Raji (cell line): ENCODE data around the gene CLDN6.
A peak's percentile ranks its signal among the peaks of the same experiment; 100 is the strongest.

Experiments used
- POLR2A ChIP-seq: IDR thresholded peaks from 2 replicates; pipeline ENCODE4 v1.6.1; 2011; ENCODE audit warnings: low read depth, low read length, control low read depth; ENCODE audit not compliant: insufficient read depth

Gene CLDN6

GRCh38 chr16:3056336-3057180 is 38.6 kb upstream of the CLDN6 start:
- TF ChIP-seq POLR2A: no peak

GRCh38 chr16:3054965-3055733 is 37.2 kb upstream of the CLDN6 start:
- no peak for TF ChIP-seq POLR2A

GRCh38 chr16:3051494-3051893 is 33.5 kb upstream of the CLDN6 start:
- TF ChIP-seq POLR2A: no peak

- no peak for TF ChIP-seq POLR2A
Observed at GRCh38 chr16:3051009-3051408, 33.0 kb upstream of the CLDN6 start.

- TF ChIP-seq POLR2A: no peak
Observed at GRCh38 chr16:3050487-3050886, 32.5 kb upstream of the CLDN6 start.

GRCh38 chr16:3049921-3050481 is 32.0 kb upstream of the CLDN6 start:
- 0 out of 2 replicates have a peak, but pooled peaks have one; percentile 27 for TF ChIP-seq POLR2A

- TF ChIP-seq POLR2A: no peak
Observed at GRCh38 chr16:3047387-3047720, 29.4 kb upstream of the CLDN6 start.

- TF ChIP-seq POLR2A: no peak
Observed at GRCh38 chr16:3046641-3047386, 28.8 kb upstream of the CLDN6 start.

GRCh38 chr16:3045758-3046640 is 28.0 kb upstream of the CLDN6 start, which contains the start of gene MMP25:
MMP25 (plus strand) TSS chr16:3046561; CDS start chr16:3046918, 357 bp downstream.
- no peak for TF ChIP-seq POLR2A

- TF ChIP-seq POLR2A: no peak
Observed at GRCh38 chr16:3044708-3045107, 26.7 kb upstream of the CLDN6 start.

GRCh38 chr16:3042376-3042775 is 24.4 kb upstream of the CLDN6 start:
- no peak for TF ChIP-seq POLR2A

- no peak for TF ChIP-seq POLR2A
Observed at GRCh38 chr16:3038896-3039295, 20.9 kb upstream of the CLDN6 start.

GRCh38 chr16:3038256-3038655 is 20.3 kb upstream of the CLDN6 start:
- no peak for TF ChIP-seq POLR2A

GRCh38 chr16:3036726-3037315 is 18.8 kb upstream of the CLDN6 start, which contains the start of gene BICDL2:
BICDL2 (minus strand) TSS chr16:3036944; CDS start chr16:3035496, 1,448 bp downstream.
- no peak for TF ChIP-seq POLR2A
